GM23338 (cell line): ENCODE measurements around the gene BOLA3. TPM values are rescaled to one million over a fixed set of nuclear protein-coding genes. Genes with fewer than 3 reads are reported as not detected.

ENCODE experiments used
- ATAC-seq: fragments of 200-7000 bp; cut with Tn5 transposase; 3 replicates; pipeline ENCODE4 v1.9.1; 2020
- DNase-seq: peaks from one replicate; pipeline ENCODE4 v3.0.0-alpha.2; 2015; ENCODE audit warnings: low spot score
- H2AFZ ChIP-seq: fragments of 200-600 bp; sonication (generic); 2 replicates; pipeline ENCODE4 v1.8.0; 2016; ENCODE audit warnings: antibody characterized with exemption, mild to moderate bottlenecking, moderate library complexity
- H3F3A ChIP-seq: fragments of 200-600 bp; sonication (generic); replicated peaks from 2 replicates; pipeline ENCODE4 v1.8.0; 2017; ENCODE audit warnings: antibody characterized with exemption, mixed run types, low read depth
- H3K27ac ChIP-seq: fragments of 200-600 bp; sonication (generic); 2 replicates; pipeline ENCODE4 v1.6.1; 2016; ENCODE audit warnings: low read depth
- H3K27me3 ChIP-seq: fragments of 200-600 bp; sonication (generic); 2 replicates; pipeline ENCODE4 v1.8.0; 2016; ENCODE audit warnings: mild to moderate bottlenecking, mixed run types, moderate library complexity; ENCODE audit not compliant: insufficient read depth
- H3K36me3 ChIP-seq: fragments of 200-600 bp; sonication (generic); 2 replicates; pipeline ENCODE4 v1.8.0; 2016; ENCODE audit warnings: mild to moderate bottlenecking; ENCODE audit not compliant: insufficient read depth
- H3K4me1 ChIP-seq: fragments of 200-600 bp; sonication (generic); 2 replicates; pipeline ENCODE4 v1.8.0; 2016; ENCODE audit warnings: mild to moderate bottlenecking, moderate library complexity; ENCODE audit not compliant: insufficient read depth
- H3K4me2 ChIP-seq: fragments of 200-600 bp; sonication (generic); 2 replicates; pipeline ENCODE4 v1.7.1; 2017; ENCODE audit warnings: mixed run types
- H3K4me3 ChIP-seq: fragments of 200-600 bp; sonication (generic); 2 replicates; pipeline ENCODE4 v1.6.1; 2016; ENCODE audit warnings: mixed run types
- H3K79me2 ChIP-seq: fragments of 200-600 bp; sonication (generic); replicated peaks from 2 replicates; pipeline ENCODE4 v1.8.0; 2017; ENCODE audit warnings: mild to moderate bottlenecking; ENCODE audit not compliant: insufficient read depth
- H3K9me2 ChIP-seq: fragments of 200-600 bp; sonication (generic); 2 replicates; pipeline ENCODE4 v1.8.0; 2017; ENCODE audit not compliant: insufficient read depth
- H4K20me1 ChIP-seq: fragments of 200-600 bp; sonication (generic); replicated peaks from 2 replicates; pipeline ENCODE4 v1.8.0; 2017; ENCODE audit warnings: mild to moderate bottlenecking; ENCODE audit not compliant: insufficient read depth
- H3K27ac Mint-ChIP-seq: 2 replicates; pipeline ENCODE4 v1.8.0; 2020; ENCODE audit warnings: inconsistent platforms, mild to moderate bottlenecking, moderate library complexity, mixed read lengths
- H3K27me3 Mint-ChIP-seq: 3 replicates; pipeline ENCODE4 v1.8.0; 2022; ENCODE audit warnings: low read depth, mild to moderate bottlenecking, moderate library complexity, mixed read lengths, inconsistent platforms; ENCODE audit not compliant: insufficient read depth, poor library complexity
- H3K36me3 Mint-ChIP-seq: 3 replicates; pipeline ENCODE4 v1.8.0; 2021; ENCODE audit warnings: low read depth, mild to moderate bottlenecking, inconsistent platforms, moderate library complexity, mixed read lengths
- H3K4me1 Mint-ChIP-seq: 3 replicates; pipeline ENCODE4 v1.8.0; 2020; ENCODE audit warnings: mild to moderate bottlenecking, inconsistent platforms, mixed read lengths
- H3K4me3 Mint-ChIP-seq: 3 replicates; pipeline ENCODE4 v1.8.0; 2021; ENCODE audit warnings: moderate library complexity, mild to moderate bottlenecking, inconsistent platforms, mixed read lengths
- H3K9me3 Mint-ChIP-seq: 3 replicates; pipeline ENCODE4 v1.8.0; 2020; ENCODE audit warnings: moderate library complexity, mild to moderate bottlenecking, inconsistent platforms, mixed read lengths
- CREB1 ChIP-seq: fragments of 250-450 bp; sonication (Bioruptor Pico); IDR thresholded peaks from 2 replicates; pipeline ENCODE4 v1.5.0; 2020; ENCODE audit warnings: low read depth, mild to moderate bottlenecking, moderate library complexity
- CTCF ChIP-seq, 2 experiments: fragments of 200-600 bp in 1 of 2; sonication (generic) in 1 of 2; conservative IDR thresholded peaks; 2 replicates each; pipeline versions ENCODE4 v1.5.1 to v1.6.1; 2016 to 2017; ENCODE audit warnings: antibody characterized with exemption in 2 of 2, low read depth in 2 of 2, mild to moderate bottlenecking in 2 of 2, moderate library complexity in 1 of 2
- EZH2 ChIP-seq: fragments of 200-600 bp; sonication (generic); IDR thresholded peaks from one replicate; pipeline ENCODE4 v1.8.0; 2017; ENCODE audit warnings: antibody characterized with exemption, mild to moderate bottlenecking, low read depth; ENCODE audit not compliant: unreplicated experiment
- EZH2phosphoT487 ChIP-seq: fragments of 200-600 bp; sonication (generic); IDR thresholded peaks from one replicate; pipeline ENCODE4 v1.8.1; 2018; ENCODE audit warnings: antibody characterized with exemption; ENCODE audit not compliant: unreplicated experiment
- JUNB ChIP-seq: IDR thresholded peaks from one replicate; pipeline ENCODE4 v1.6.1; 2016; ENCODE audit warnings: antibody characterized with exemption; ENCODE audit not compliant: unreplicated experiment
- NANOG ChIP-seq: IDR thresholded peaks from 2 replicates; pipeline ENCODE4 v1.6.1; 2016; ENCODE audit warnings: antibody characterized with exemption, borderline replicate concordance
- POLR2AphosphoS5 ChIP-seq: IDR thresholded peaks from 2 replicates; pipeline ENCODE4 v1.6.1; 2016; ENCODE audit warnings: antibody characterized with exemption, low read depth
- STAT1 ChIP-seq: IDR thresholded peaks from one replicate; pipeline ENCODE4 v1.6.1; 2016; ENCODE audit warnings: antibody characterized with exemption; ENCODE audit not compliant: unreplicated experiment
- ZNF114 ChIP-seq: fragments of 250-450 bp; sonication (Bioruptor Pico); IDR thresholded peaks from 2 replicates; pipeline ENCODE4 v1.5.0; 2020; ENCODE audit warnings: mild to moderate bottlenecking, moderate library complexity
- ZNF331 ChIP-seq: fragments of 250-450 bp; sonication (Bioruptor Pico); IDR thresholded peaks from 2 replicates; pipeline ENCODE4 v1.5.0; 2020; ENCODE audit warnings: low read depth, mild to moderate bottlenecking, moderate library complexity
- ZNF462 ChIP-seq: fragments of 250-450 bp; sonication (Bioruptor Pico); IDR thresholded peaks from 2 replicates; pipeline ENCODE4 v1.5.0; 2020; ENCODE audit warnings: mild to moderate bottlenecking, moderate library complexity
- polyA plus RNA-seq: library from polyadenylated mRNA; unstranded; fragments of >200 nt; fragmentation: Nextera tagmentation; extraction: Ambion mirVana; gene quantifications from 2 replicates; pipeline ENCODE4 v1.2.1, GENCODE V29; 2016
- total RNA-seq: library from RNA; depleted of rRNA; stranded (reverse); fragments of >200 nt; shearing (Covaris generic); gene quantifications from 2 replicates; pipeline ENCODE4 v1.2.3, GENCODE V29; 2014
- TF ChIP-seq, protein P1 (sequence below): IDR thresholded peaks from 2 replicates; pipeline ENCODE4 v1.6.1; 2016; ENCODE audit warnings: antibody characterized with exemption
- TF ChIP-seq, protein P2 (sequence below): IDR thresholded peaks from one replicate; pipeline ENCODE4 v1.6.1; 2018; ENCODE audit warnings: antibody characterized with exemption; ENCODE audit not compliant: unreplicated experiment

Gene BOLA3
- total and polyA plus RNA-seq, 2 experiments from 2014 or later, result 89.8 to 233 TPM

- no peak overlapping the region for H3K27ac ChIP-seq
- H3K79me2 ChIP-seq, result peaks cover 6% of the 10 kb centered on the region; the same call in 1 of the 2 replicates
- Mint-ChIP-seq H3K36me3 (peaks cover 21% of the 10 kb centered on the region), H3K27ac (no peak overlapping the region), H3K27me3 (no peaks in the 10 kb centered on the region), H3K4me3 (peak overlapping the region; percentile 39; the same call in 1 of the 3 replicates), H3K4me1 (peaks cover 11% of the 10 kb centered on the region), H3K9me3 (no peaks in the 10 kb centered on the region)
- H2AFZ ChIP-seq, result no peak overlapping the region
- no peaks in the 10 kb centered on the region for H3K9me2 ChIP-seq
- peaks cover 4% of the 10 kb centered on the region; the same call in 1 of the 2 replicates for H3F3A ChIP-seq
- ATAC-seq (no peak), DNase-seq (peak; percentile 30)
- H4K20me1 ChIP-seq, result no peaks in the 10 kb centered on the region; the same call in 1 of the 2 replicates
- H3K36me3 ChIP-seq, result no peaks in the 10 kb centered on the region; the same call in 1 of the 2 replicates
- H3K4me2 ChIP-seq, result peak overlapping the region; percentile 99; the same call in 1 of the 2 replicates
- TF ChIP-seq, protein P1, sequence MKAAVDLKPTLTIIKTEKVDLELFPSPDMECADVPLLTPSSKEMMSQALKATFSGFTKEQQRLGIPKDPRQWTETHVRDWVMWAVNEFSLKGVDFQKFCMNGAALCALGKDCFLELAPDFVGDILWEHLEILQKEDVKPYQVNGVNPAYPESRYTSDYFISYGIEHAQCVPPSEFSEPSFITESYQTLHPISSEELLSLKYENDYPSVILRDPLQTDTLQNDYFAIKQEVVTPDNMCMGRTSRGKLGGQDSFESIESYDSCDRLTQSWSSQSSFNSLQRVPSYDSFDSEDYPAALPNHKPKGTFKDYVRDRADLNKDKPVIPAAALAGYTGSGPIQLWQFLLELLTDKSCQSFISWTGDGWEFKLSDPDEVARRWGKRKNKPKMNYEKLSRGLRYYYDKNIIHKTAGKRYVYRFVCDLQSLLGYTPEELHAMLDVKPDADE, result no peak
- TF ChIP-seq CREB1 (CRISPR knock-in tag) (no peak), NANOG (no peak), CTCF (conservative IDR thresholded peaks at IDR 0.05; ENCODE audit: low read depth in 2 of 2) (no peak), POLR2AphosphoS5 (no peak), ZNF114 (CRISPR knock-in tag) (no peak), JUNB (no peak), ZNF331 (CRISPR knock-in tag) (no peak), EZH2phosphoT487 (no peak), ZNF462 (no peak), EZH2 (no peak), STAT1 (no peak)
- TF ChIP-seq, protein P2, sequence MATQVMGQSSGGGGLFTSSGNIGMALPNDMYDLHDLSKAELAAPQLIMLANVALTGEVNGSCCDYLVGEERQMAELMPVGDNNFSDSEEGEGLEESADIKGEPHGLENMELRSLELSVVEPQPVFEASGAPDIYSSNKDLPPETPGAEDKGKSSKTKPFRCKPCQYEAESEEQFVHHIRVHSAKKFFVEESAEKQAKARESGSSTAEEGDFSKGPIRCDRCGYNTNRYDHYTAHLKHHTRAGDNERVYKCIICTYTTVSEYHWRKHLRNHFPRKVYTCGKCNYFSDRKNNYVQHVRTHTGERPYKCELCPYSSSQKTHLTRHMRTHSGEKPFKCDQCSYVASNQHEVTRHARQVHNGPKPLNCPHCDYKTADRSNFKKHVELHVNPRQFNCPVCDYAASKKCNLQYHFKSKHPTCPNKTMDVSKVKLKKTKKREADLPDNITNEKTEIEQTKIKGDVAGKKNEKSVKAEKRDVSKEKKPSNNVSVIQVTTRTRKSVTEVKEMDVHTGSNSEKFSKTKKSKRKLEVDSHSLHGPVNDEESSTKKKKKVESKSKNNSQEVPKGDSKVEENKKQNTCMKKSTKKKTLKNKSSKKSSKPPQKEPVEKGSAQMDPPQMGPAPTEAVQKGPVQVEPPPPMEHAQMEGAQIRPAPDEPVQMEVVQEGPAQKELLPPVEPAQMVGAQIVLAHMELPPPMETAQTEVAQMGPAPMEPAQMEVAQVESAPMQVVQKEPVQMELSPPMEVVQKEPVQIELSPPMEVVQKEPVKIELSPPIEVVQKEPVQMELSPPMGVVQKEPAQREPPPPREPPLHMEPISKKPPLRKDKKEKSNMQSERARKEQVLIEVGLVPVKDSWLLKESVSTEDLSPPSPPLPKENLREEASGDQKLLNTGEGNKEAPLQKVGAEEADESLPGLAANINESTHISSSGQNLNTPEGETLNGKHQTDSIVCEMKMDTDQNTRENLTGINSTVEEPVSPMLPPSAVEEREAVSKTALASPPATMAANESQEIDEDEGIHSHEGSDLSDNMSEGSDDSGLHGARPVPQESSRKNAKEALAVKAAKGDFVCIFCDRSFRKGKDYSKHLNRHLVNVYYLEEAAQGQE, result no peak
- 0 out of 2 replicates have a peak overlapping the region, but pooled peaks have one; percentile 98 for H3K4me3 ChIP-seq
- no peaks in the 10 kb centered on the region for H3K27me3 ChIP-seq
- H3K4me1 ChIP-seq, result peaks cover 19% of the 10 kb centered on the region
Observed at GRCh38 chr2:74149570-74150319, 2.0 kb upstream of the BOLA3 start.
